Glomerular visceral epithelial cell (primary cell): ENCODE measurements around the gene SHF.
"Not testable (repeated sequence)": the region's sequence is repeated elsewhere in the genome, so short reads cannot be mapped to it uniquely, and the experiment has no call there.

ENCODE experiments used
- DNase-seq: peaks from one replicate; pipeline ENCODE4 v3.0.0-alpha.2; 2016; ENCODE audit errors: extremely low spot score

The SHF gene

GRCh38 chr15:45187894-45188830 is at the start of gene SHF:
Gene SHF (minus strand): TSS chr15:45187966. CDS start chr15:45187951, 15 bp downstream.
- DNase-seq: peak; percentile 65

GRCh38 chr15:45236806-45237205 is 49.0 kb upstream of the SHF start:
- DNase-seq: not testable (repeated sequence)

- no peak for DNase-seq
These were observed 46.9 kb upstream of the SHF start for GRCh38 chr15:45234562-45235235.

- DNase-seq: no peak
These were observed 44.2 kb upstream of the SHF start for GRCh38 chr15:45231864-45232562.

GRCh38 chr15:45231132-45231531 is 43.4 kb upstream of the SHF start:
- no peak for DNase-seq

- no peak for DNase-seq
These were observed 42.6 kb upstream of the SHF start for GRCh38 chr15:45230245-45230965.

- DNase-seq: no peak
These were observed 41.2 kb upstream of the SHF start for GRCh38 chr15:45228931-45229330.

- no peak for DNase-seq
These were observed 37.9 kb upstream of the SHF start for GRCh38 chr15:45225506-45226273.

GRCh38 chr15:45224621-45225217 is 37.0 kb upstream of the SHF start:
- DNase-seq: no peak

- DNase-seq: no peak
These were observed 34.2 kb upstream of the SHF start for GRCh38 chr15:45221967-45222366.

GRCh38 chr15:45221053-45221599 is 33.4 kb upstream of the SHF start:
- DNase-seq: no peak

- DNase-seq: no peak
These were observed 24.7 kb upstream of the SHF start for GRCh38 chr15:45212493-45212892.

GRCh38 chr15:45205192-45205591 is 17.4 kb upstream of the SHF start:
- DNase-seq: peak; percentile 69

GRCh38 chr15:45203182-45203581 is 15.4 kb upstream of the SHF start:
- no peak for DNase-seq

GRCh38 chr15:45201869-45202268 is 14.1 kb upstream of the SHF start:
- DNase-seq: no peak

- no peak for DNase-seq
These were observed 13.7 kb upstream of the SHF start for GRCh38 chr15:45201557-45201859.

GRCh38 chr15:45200799-45201556 is 13.2 kb upstream of the SHF start:
- peak; percentile 83 for DNase-seq

- DNase-seq: peak; percentile 95
These were observed 12.4 kb upstream of the SHF start for GRCh38 chr15:45200001-45200798.
